HCT116 (cell line): Measurements from ENCODE around the gene MEIS1.

Source experiments
- EZH2 ChIP-seq: fragments of 200-600 bp; sonication (generic); IDR thresholded peaks from 2 replicates; pipeline ENCODE4 v1.6.1; 2017; ENCODE audit warnings: antibody characterized with exemption, mixed run types
- JUND ChIP-seq: IDR thresholded peaks from 2 replicates; pipeline ENCODE4 v1.6.1; 2012
- POLR2AphosphoS5 ChIP-seq: IDR thresholded peaks from 2 replicates; pipeline ENCODE4 v1.6.1; 2011; ENCODE audit warnings: mild to moderate bottlenecking, low read depth, low read length, moderate library complexity
- SP1 ChIP-seq: IDR thresholded peaks from 2 replicates; pipeline ENCODE4 v1.6.1; 2012; ENCODE audit warnings: low read depth
- TF ChIP-seq, protein P1 (sequence below), 3 experiments: fragments of 200-600 bp in 1 of 3; sonication (generic) in 1 of 3; IDR thresholded peaks in 2 of 3; conservative IDR thresholded peaks in 1 of 3; 2 replicates each; pipeline ENCODE4 v1.5.1; 2012 to 2017; ENCODE audit warnings: low read depth in 2 of 3, low read length in 2 of 3, antibody characterized with exemption in 1 of 3, borderline replicate concordance in 1 of 3, control low read depth in 1 of 3, mild to moderate bottlenecking in 1 of 3, mixed read lengths in 1 of 3, mixed run types in 1 of 3, moderate library complexity in 1 of 3; ENCODE audit not compliant: insufficient read depth in 1 of 3

DNA sequence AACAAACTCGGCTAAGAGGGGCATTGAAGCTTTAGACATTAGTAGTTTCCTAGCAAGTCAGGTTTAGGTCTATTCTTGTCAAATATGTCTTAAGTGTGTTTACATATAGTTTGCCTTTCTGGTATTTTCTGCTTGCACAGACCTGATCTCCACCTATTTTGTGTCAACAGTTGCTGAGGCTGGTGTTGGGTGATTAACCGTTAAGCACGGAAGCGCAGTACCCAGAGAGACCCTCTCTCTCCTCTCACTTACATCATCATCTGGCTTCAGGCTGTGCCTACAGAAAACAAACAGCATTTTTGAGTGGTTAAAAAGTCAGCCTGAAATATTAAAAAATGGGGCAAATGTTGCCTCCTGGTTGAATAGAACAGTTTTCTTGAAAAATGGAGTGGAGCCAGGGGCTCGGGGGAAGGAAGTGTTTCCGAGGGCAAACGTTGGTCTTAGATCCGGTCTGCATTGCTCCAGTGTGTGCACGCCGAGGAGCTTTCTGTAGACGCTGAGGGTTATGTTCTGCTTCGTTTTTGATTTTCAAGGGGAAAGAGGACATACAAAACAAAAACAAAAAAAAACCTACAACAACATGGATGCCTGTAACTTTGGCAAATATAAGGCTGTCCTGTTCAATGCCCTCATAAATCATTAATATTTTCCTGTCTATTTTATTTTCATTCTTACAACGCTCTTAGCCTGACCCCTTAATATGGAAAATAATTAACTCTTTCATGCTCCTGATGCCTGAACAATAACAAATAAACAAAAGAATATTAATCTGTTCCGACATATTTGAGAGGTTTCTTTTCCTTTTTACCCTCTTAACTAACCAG, 120.8 kb downstream of the MEIS1 start:
- TF ChIP-seq EZH2 (no peak), POLR2AphosphoS5 (no peak), SP1 (no peak), JUND (no peak)
- TF ChIP-seq, protein P1, sequence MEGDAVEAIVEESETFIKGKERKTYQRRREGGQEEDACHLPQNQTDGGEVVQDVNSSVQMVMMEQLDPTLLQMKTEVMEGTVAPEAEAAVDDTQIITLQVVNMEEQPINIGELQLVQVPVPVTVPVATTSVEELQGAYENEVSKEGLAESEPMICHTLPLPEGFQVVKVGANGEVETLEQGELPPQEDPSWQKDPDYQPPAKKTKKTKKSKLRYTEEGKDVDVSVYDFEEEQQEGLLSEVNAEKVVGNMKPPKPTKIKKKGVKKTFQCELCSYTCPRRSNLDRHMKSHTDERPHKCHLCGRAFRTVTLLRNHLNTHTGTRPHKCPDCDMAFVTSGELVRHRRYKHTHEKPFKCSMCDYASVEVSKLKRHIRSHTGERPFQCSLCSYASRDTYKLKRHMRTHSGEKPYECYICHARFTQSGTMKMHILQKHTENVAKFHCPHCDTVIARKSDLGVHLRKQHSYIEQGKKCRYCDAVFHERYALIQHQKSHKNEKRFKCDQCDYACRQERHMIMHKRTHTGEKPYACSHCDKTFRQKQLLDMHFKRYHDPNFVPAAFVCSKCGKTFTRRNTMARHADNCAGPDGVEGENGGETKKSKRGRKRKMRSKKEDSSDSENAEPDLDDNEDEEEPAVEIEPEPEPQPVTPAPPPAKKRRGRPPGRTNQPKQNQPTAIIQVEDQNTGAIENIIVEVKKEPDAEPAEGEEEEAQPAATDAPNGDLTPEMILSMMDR (IDR thresholded peaks at IDR 0.05 in 2 of 3, conservative IDR thresholded peaks at IDR 0.05 in 1 of 3; ENCODE audit: borderline replicate concordance in 1 of 3, insufficient read depth in 1 of 3, low read depth in 2 of 3, low read length in 2 of 3): no peak
